DMS 273 (cell line): Measurements from ENCODE around the gene FADS1.

Experiments used
- DNase-seq: peaks from one replicate; lab custom pipeline; 2025; ENCODE audit not compliant: unreplicated experiment; lab: John Stamatoyannopoulos, UW

The FADS1 gene

GRCh38 chr11:61762798-61763197, 54.0 kb downstream of the FADS1 start:
- DNase-seq, result no peak

GRCh38 chr11:61762223-61762615, 54.6 kb downstream of the FADS1 start:
- DNase-seq, result no peak

GRCh38 chr11:61761440-61762222, 55.2 kb downstream of the FADS1 start:
- no peak for DNase-seq

GRCh38 chr11:61760946-61761345, 55.9 kb downstream of the FADS1 start:
- DNase-seq, result no peak

GRCh38 chr11:61757213-61757862, 59.5 kb downstream of the FADS1 start:
- DNase-seq, result no peak

- DNase-seq, result no peak
Measured at GRCh38 chr11:61756452-61757212, 60.2 kb downstream of the FADS1 start.

GRCh38 chr11:61756147-61756451, 60.7 kb downstream of the FADS1 start:
- DNase-seq, result no peak

GRCh38 chr11:61754534-61755482, 62.0 kb downstream of the FADS1 start:
- DNase-seq, result no peak

GRCh38 chr11:61753672-61754071, 63.1 kb downstream of the FADS1 start:
- no peak for DNase-seq

GRCh38 chr11:61752925-61753521, 63.8 kb downstream of the FADS1 start:
- no peak for DNase-seq

- DNase-seq, result peak; percentile 74
Measured at GRCh38 chr11:61752117-61752924, 64.5 kb downstream of the FADS1 start, which contains the start of gene MYRF. MYRF (plus strand) TSS chr11:61752636; CDS start chr11:61752745, 109 bp downstream.

GRCh38 chr11:61751384-61751783, 65.4 kb downstream of the FADS1 start:
- no peak for DNase-seq

- no peak for DNase-seq
Measured at GRCh38 chr11:61750631-61751273, 66.1 kb downstream of the FADS1 start.
